Fibroblast of skin of back (primary cell): ENCODE data around the gene LLGL2.

Experiments
- DNase-seq: peaks from one replicate; pipeline ENCODE4 v3.0.0-alpha.2; 2013

Gene LLGL2

GRCh38 chr17:75523647-75524046 lies 1.9 kb upstream of the LLGL2 start:
- no peak for DNase-seq

GRCh38 chr17:75524269-75524969 lies 1.1 kb upstream of the LLGL2 start:
- DNase-seq = no peak

GRCh38 chr17:75525806-75526554 lies 483 bp downstream of the LLGL2 start:
- no peak for DNase-seq

- no peak for DNase-seq
These were observed 1.2 kb downstream of the LLGL2 start for GRCh38 chr17:75526555-75527270.

GRCh38 chr17:75530837-75531720 lies 5.6 kb downstream of the LLGL2 start:
- DNase-seq = no peak

- DNase-seq = no peak
These were observed 6.2 kb downstream of the LLGL2 start for GRCh38 chr17:75531721-75532072.

GRCh38 chr17:75535119-75535537 lies 9.6 kb downstream of the LLGL2 start:
- no peak for DNase-seq

- DNase-seq = no peak
These were observed 10.4 kb downstream of the LLGL2 start for GRCh38 chr17:75535871-75536270.

- no peak for DNase-seq
These were observed 10.9 kb downstream of the LLGL2 start for GRCh38 chr17:75536366-75536765.

GRCh38 chr17:75539967-75540729 lies 14.7 kb downstream of the LLGL2 start:
- DNase-seq = no peak

- DNase-seq = no peak
These were observed 15.5 kb downstream of the LLGL2 start for GRCh38 chr17:75540923-75541503.

GRCh38 chr17:75542229-75542628 lies 16.7 kb downstream of the LLGL2 start:
- no peak for DNase-seq

GRCh38 chr17:75542728-75543336 lies 17.3 kb downstream of the LLGL2 start:
- DNase-seq = no peak

- no peak for DNase-seq
These were observed 18.8 kb downstream of the LLGL2 start for GRCh38 chr17:75544250-75544649.

GRCh38 chr17:75546181-75546580 lies 20.7 kb downstream of the LLGL2 start:
- no peak for DNase-seq

GRCh38 chr17:75547091-75547490 lies 21.6 kb downstream of the LLGL2 start:
- DNase-seq = no peak

- DNase-seq = no peak
These were observed 23.3 kb downstream of the LLGL2 start for GRCh38 chr17:75548813-75549212.

- no peak for DNase-seq
These were observed 24.0 kb downstream of the LLGL2 start for GRCh38 chr17:75549246-75550138.

GRCh38 chr17:75550139-75550465 lies 24.6 kb downstream of the LLGL2 start:
- no peak for DNase-seq

GRCh38 chr17:75551266-75551665 lies 25.8 kb downstream of the LLGL2 start:
- DNase-seq = no peak
